Measurements from ENCODE around the gene DMRTB1. TPM values are rescaled to one million over a fixed set of nuclear protein-coding genes. Genes with fewer than 3 reads are reported as not detected.

The DMRTB1 gene
- total and polyA plus RNA-seq, 2 of the 4 experiments (the other 2 are of a cell fraction) = not detected

DNA sequence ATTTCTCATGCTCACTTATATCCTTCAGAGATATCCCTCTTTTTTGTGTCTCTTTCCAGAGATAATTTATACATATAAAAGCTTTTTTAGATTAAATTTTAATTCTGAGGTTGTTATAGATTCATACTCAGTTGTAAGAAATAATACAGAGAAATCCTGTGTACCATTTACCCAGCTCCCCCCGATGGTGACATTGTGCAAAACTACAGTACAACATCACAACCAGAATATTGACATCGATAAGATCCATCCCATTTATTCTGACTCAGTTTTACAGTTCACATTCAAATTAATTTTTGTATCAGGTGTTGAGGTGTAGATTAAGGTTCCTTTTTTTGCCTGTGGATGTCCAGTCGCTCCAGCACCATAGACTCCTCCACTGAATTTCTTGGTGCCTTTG, 14.3 kb downstream of the DMRTB1 start:
- no peaks in the 10 kb centered on the region for H3K79me1 ChIP-seq (ENCODE audit: low read depth in 1 of 2, low read length in 2 of 2)
- H3K27ac ChIP-seq (ENCODE audit: insufficient read depth, low read length) = no peak overlapping the region
- H2BK15ac ChIP-seq (ENCODE audit: low read depth, low read length) = no peak overlapping the region
- no peak overlapping the region for H3K56ac ChIP-seq (ENCODE audit: extremely low read depth, insufficient read depth, low read length)
- no peaks in the 10 kb centered on the region for H3K36me3 ChIP-seq (ENCODE audit: control insufficient read depth, insufficient read depth, low read length)
- ChIA-PET CTCF (interaction anchor here (1.2 kb wide), 1 partner anchor 25 kb away, joined by 3 read pairs; no protein-coding TSS in a partner anchor), POLR2A (ENCODE audit: unreplicated experiment) (no interaction called here)
- WGBS, 2 experiments (ENCODE audit: extremely low coverage in 2 of 2, insufficient read length in 1 of 2) = no CpG with 5 or more reads among the region's 3 CpGs
- in situ Hi-C loops (cut with MboI; ENCODE audit: low sequenced_read_pairs) (loop anchor here (5.0 kb wide), 1 partner anchor 196 kb away; no protein-coding TSS in a partner anchor), intact Hi-C loops (cut with micrococcal nuclease) (loop anchor here (5.0 kb wide), 2 partner anchors 81 to 354 kb away; no protein-coding TSS in a partner anchor), dilution Hi-C loops (cut with HindIII; ENCODE audit: low sequenced_read_pairs, unreplicated experiment) (no loop called here)
- H3K14ac ChIP-seq (replicated peaks; ENCODE audit: low read depth, low read length) = no peak overlapping the region
- peaks cover 4% of the 10 kb centered on the region; the same call in 1 of the 2 replicates for H3K4me1 ChIP-seq (ENCODE audit: control insufficient read depth, insufficient read depth, low read length)
- TF ChIP-seq RAD21 (IDR thresholded peaks at IDR 0.05; ENCODE audit: low read length) (peak; percentile 54), MAFK (IDR thresholded peaks at IDR 0.05; ENCODE audit: low read depth, low read length) (no peak), CHD1 (IDR thresholded peaks at IDR 0.05; ENCODE audit: low read depth, low read length) (no peak), SMC3 (IDR thresholded peaks at IDR 0.05; ENCODE audit: low read depth, low read length) (peak; percentile 47; the same call in 1 of the 2 replicates), FOS (IDR thresholded peaks at IDR 0.05; ENCODE audit: low read depth, low read length) (no peak)
- TF ChIP-seq, protein P1, sequence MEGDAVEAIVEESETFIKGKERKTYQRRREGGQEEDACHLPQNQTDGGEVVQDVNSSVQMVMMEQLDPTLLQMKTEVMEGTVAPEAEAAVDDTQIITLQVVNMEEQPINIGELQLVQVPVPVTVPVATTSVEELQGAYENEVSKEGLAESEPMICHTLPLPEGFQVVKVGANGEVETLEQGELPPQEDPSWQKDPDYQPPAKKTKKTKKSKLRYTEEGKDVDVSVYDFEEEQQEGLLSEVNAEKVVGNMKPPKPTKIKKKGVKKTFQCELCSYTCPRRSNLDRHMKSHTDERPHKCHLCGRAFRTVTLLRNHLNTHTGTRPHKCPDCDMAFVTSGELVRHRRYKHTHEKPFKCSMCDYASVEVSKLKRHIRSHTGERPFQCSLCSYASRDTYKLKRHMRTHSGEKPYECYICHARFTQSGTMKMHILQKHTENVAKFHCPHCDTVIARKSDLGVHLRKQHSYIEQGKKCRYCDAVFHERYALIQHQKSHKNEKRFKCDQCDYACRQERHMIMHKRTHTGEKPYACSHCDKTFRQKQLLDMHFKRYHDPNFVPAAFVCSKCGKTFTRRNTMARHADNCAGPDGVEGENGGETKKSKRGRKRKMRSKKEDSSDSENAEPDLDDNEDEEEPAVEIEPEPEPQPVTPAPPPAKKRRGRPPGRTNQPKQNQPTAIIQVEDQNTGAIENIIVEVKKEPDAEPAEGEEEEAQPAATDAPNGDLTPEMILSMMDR (conservative IDR thresholded peaks at IDR 0.05; ENCODE audit: low read depth, low read length) = peak; percentile 55
- no peak overlapping the region for H2BK5ac ChIP-seq (ENCODE audit: low read depth, low read length, poor library complexity, severe bottlenecking)
- H3K23ac ChIP-seq (ENCODE audit: low read depth, low read length) = no peak overlapping the region
- H2AK5ac ChIP-seq (ENCODE audit: low read depth, low read length) = no peak overlapping the region
- H2BK20ac ChIP-seq (ENCODE audit: low read depth, low read length) = no peak overlapping the region
- no peak overlapping the region for H3K4me3 ChIP-seq (ENCODE audit: insufficient read depth, low read depth, low read length)
- peaks cover 3% of the 10 kb centered on the region; the same call in 1 of the 2 replicates for H3K9me1 ChIP-seq (ENCODE audit: insufficient read depth, low read length)
- H3K9ac ChIP-seq (ENCODE audit: low read depth, low read length) = no peak overlapping the region
- H3K4me2 ChIP-seq (ENCODE audit: low read depth, low read length) = no peak overlapping the region
- H4K20me1 ChIP-seq (ENCODE audit: insufficient read depth, low read length) = no peaks in the 10 kb centered on the region
- no peak overlapping the region for H4K5ac ChIP-seq (ENCODE audit: low read depth, low read length)
- H3K18ac ChIP-seq (ENCODE audit: low read depth, low read length) = no peak overlapping the region
- no peak overlapping the region for H2AFZ ChIP-seq (replicated peaks; ENCODE audit: low read length, poor library complexity)
- no peak overlapping the region for H2BK120ac ChIP-seq (ENCODE audit: low read depth, low read length)
- H4K91ac ChIP-seq (ENCODE audit: insufficient read depth, low read depth, low read length) = no peak overlapping the region
- H2AK9ac ChIP-seq (replicated peaks; ENCODE audit: low read depth, low read length, poor library complexity) = no peak overlapping the region
- H4K8ac ChIP-seq (ENCODE audit: low read depth in 2 of 2, low read length in 2 of 2) = no peak overlapping the region
- no TSS peak for BruUV-seq (replicated peaks)
- peak; percentile 30 for DNase-seq
- H3K27me3 ChIP-seq (ENCODE audit: control insufficient read depth, insufficient read depth, low read length) = peaks cover 33% of the 10 kb centered on the region
- no peaks in the 10 kb centered on the region for H3K9me3 ChIP-seq (ENCODE audit: control insufficient read depth, insufficient read depth, low read length)
- no peak for ATAC-seq (ENCODE audit: low read depth)
- H3K4ac ChIP-seq (ENCODE audit: low read depth, low read length) = no peak overlapping the region
